Panc1 (cell line): Measurements from ENCODE around the gene ARID5B. TPM values are rescaled to one million over a fixed set of nuclear protein-coding genes. Genes with fewer than 3 reads are reported as not detected.

ENCODE experiments used
- ATAC-seq: fragments of 200-7000 bp; cut with Tn5 transposase; 2 replicates; pipeline ENCODE4 v1.9.1; 2020; ENCODE audit warnings: mild to moderate bottlenecking, moderate library complexity
- BruUV-seq: library from RNA; stranded (reverse); fragments of 400-500 nt; replicated peaks from 2 replicates; lab custom pipeline; 2021; lab: Mats Ljungman, UMichigan
- CTCF ChIA-PET: fragments of 300-600 bp; sonication (Branson Sonifier 250); formaldehyde crosslinking; loops from one replicate; lab custom pipeline; 2022; ENCODE audit warnings: antibody characterized with exemption; lab: Charles Lee
- POLR2A ChIA-PET: fragments of 300-600 bp; sonication (Branson Sonifier 250); formaldehyde crosslinking; loops from one replicate; lab custom pipeline; 2022; ENCODE audit warnings: antibody characterized with exemption; lab: Charles Lee
- DNase-seq: peaks from one replicate; pipeline ENCODE4 v3.0.0-alpha.2; 2010; ENCODE audit warnings: low read depth, low spot score
- H3K27ac ChIP-seq: 2 replicates; pipeline ENCODE4 v1.5.1; 2011; ENCODE audit warnings: mild to moderate bottlenecking, low read length, inconsistent platforms
- H3K27me3 ChIP-seq: fragments of 200-500 bp; sonication (Bioruptor generic); 2 replicates; pipeline ENCODE4 v1.6.0; 2014; ENCODE audit warnings: low read length, inconsistent platforms; ENCODE audit not compliant: control insufficient read depth, insufficient read depth
- H3K36me3 ChIP-seq: fragments of 200-500 bp; sonication (Bioruptor generic); 2 replicates; pipeline ENCODE4 v1.5.1; 2014; ENCODE audit warnings: inconsistent platforms, mild to moderate bottlenecking, low read length, moderate library complexity; ENCODE audit not compliant: control insufficient read depth, insufficient read depth
- H3K4me1 ChIP-seq: 2 replicates; pipeline ENCODE4 v1.5.1; 2011; ENCODE audit warnings: inconsistent platforms, mild to moderate bottlenecking, low read length, moderate library complexity; ENCODE audit not compliant: control insufficient read depth, insufficient read depth
- H3K4me3 ChIP-seq, 2 experiments: 2 replicates each; pipeline ENCODE4 v1.5.1; 2011 to 2012; ENCODE audit warnings: low read depth in 2 of 2, low read length in 2 of 2, mild to moderate bottlenecking in 2 of 2, inconsistent platforms in 1 of 2, moderate library complexity in 1 of 2
- H3K9me3 ChIP-seq: fragments of 200-500 bp; sonication (Bioruptor generic); 2 replicates; pipeline ENCODE4 v1.5.1; 2014; ENCODE audit warnings: low read depth, mild to moderate bottlenecking, inconsistent platforms, low read length, moderate library complexity; ENCODE audit not compliant: control insufficient read depth, insufficient read depth
- CTCF ChIP-seq: fragments of 450-650 bp; IDR thresholded peaks from 2 replicates; pipeline ENCODE4 v1.5.1; 2017; ENCODE audit warnings: mild to moderate bottlenecking
- POLR2AphosphoS5 ChIP-seq: IDR thresholded peaks from 2 replicates; pipeline ENCODE4 v1.6.1; 2012; ENCODE audit warnings: mild to moderate bottlenecking, low read depth, low read length, moderate library complexity
- REST ChIP-seq, 2 experiments: IDR thresholded peaks; 2 replicates each; pipeline ENCODE4 v1.6.1; 2011 to 2012; ENCODE audit warnings: low read depth in 2 of 2, control low read depth in 1 of 2, low read length in 1 of 2, mild to moderate bottlenecking in 1 of 2, moderate library complexity in 1 of 2; ENCODE audit not compliant: insufficient read depth in 1 of 2
- SIN3A ChIP-seq: IDR thresholded peaks from 2 replicates; pipeline ENCODE4 v1.6.1; 2012; ENCODE audit warnings: low read depth, mild to moderate bottlenecking, low read length, moderate library complexity, borderline replicate concordance; ENCODE audit not compliant: insufficient read depth
- TCF7L2 ChIP-seq: IDR thresholded peaks from 2 replicates; pipeline ENCODE4 v1.6.1; 2011; ENCODE audit warnings: mild to moderate bottlenecking, low read depth, low read length, inconsistent platforms
- in situ Hi-C: cut with HindIII; loops from 2 replicates; pipeline ENCODE4 v1.10.0; 2016; ENCODE audit warnings: low sequenced_read_pairs, low pct_unique_long_range_greater_than_20kb
- intact Hi-C: fragments of 100-400 bp; cut with micrococcal nuclease; formaldehyde crosslinking; loops from one replicate; pipeline ENCODE4 v1.10.0; 2022; ENCODE audit not compliant: unreplicated experiment
- total RNA-seq: library from RNA; stranded (reverse); gene quantifications from one replicate; pipeline ENCODE4 v1.2.1, GENCODE V29; 2021; ENCODE audit not compliant: unreplicated experiment

The ARID5B gene
- total RNA-seq, 1 experiment from 2014 or later = 22.7 TPM

- DNase-seq (no peak), ATAC-seq (no peak)
- ChIA-PET CTCF (no interaction called here), POLR2A (no interaction called here)
- no peaks in the 10 kb centered on the region for H3K27me3 ChIP-seq
- peak overlapping the region; percentile 57; the same call in 1 of the 2 replicates for H3K27ac ChIP-seq
- in situ Hi-C loops (no loop called here), intact Hi-C loops (no loop called here)
- BruUV-seq = no TSS peak
- no peaks in the 10 kb centered on the region for H3K9me3 ChIP-seq
- TF ChIP-seq REST (IDR thresholded peaks at IDR 0.05; ENCODE audit: insufficient read depth in 1 of 2, low read depth in 2 of 2, low read length in 1 of 2) (no peak), POLR2AphosphoS5 (no peak), CTCF (no peak), TCF7L2 (no peak), SIN3A (no peak)
- peaks cover 51% of the 10 kb centered on the region for H3K4me1 ChIP-seq
- H3K36me3 ChIP-seq = no peaks in the 10 kb centered on the region
- H3K4me3 ChIP-seq = no peak overlapping the region
Observed at GRCh38 chr10:62024026-62024701, 122.7 kb downstream of the ARID5B start.

GRCh38 chr10:62025134-62025794 lies 123.8 kb downstream of the ARID5B start:
- no peak for TF ChIP-seq SIN3A
- TF ChIP-seq REST (IDR thresholded peaks at IDR 0.05; ENCODE audit: insufficient read depth in 1 of 2, low read depth in 2 of 2, low read length in 1 of 2) = no peak
- no peak for TF ChIP-seq TCF7L2
- TF ChIP-seq POLR2AphosphoS5 = no peak
- no peak for TF ChIP-seq CTCF
- in situ Hi-C loops = no loop called here
- DNase-seq (no peak), ATAC-seq (no peak)
- H3K4me3 ChIP-seq = no peak overlapping the region
- no peak overlapping the region; the same call in 1 of the 2 replicates for H3K27ac ChIP-seq
- no TSS peak for BruUV-seq
- peaks cover 40% of the 10 kb centered on the region for H3K4me1 ChIP-seq
- no peaks in the 10 kb centered on the region for H3K27me3 ChIP-seq
- ChIA-PET POLR2A (interaction anchor here (0.6 kb wide), 1 partner anchor 261 kb away, joined by 4 read pairs; no protein-coding TSS in a partner anchor), CTCF (interaction anchor here (0.7 to 1.0 kb wide), 2 partner anchors 11 to 170 kb away, joined by 3 to 13 read pairs; no protein-coding TSS in a partner anchor)
- H3K9me3 ChIP-seq = no peaks in the 10 kb centered on the region
- intact Hi-C loops = no loop called here
- no peaks in the 10 kb centered on the region for H3K36me3 ChIP-seq
